ENCODE data around the gene IPMK. TPM values are rescaled to one million over a fixed set of nuclear protein-coding genes. Genes with fewer than 3 reads are reported as not detected.
A peak's percentile ranks its signal among the peaks of the same experiment; 100 is the strongest.

IPMK gene
- total RNA-seq, 1 experiment from 2014 or later = 11.1 TPM

DNA sequence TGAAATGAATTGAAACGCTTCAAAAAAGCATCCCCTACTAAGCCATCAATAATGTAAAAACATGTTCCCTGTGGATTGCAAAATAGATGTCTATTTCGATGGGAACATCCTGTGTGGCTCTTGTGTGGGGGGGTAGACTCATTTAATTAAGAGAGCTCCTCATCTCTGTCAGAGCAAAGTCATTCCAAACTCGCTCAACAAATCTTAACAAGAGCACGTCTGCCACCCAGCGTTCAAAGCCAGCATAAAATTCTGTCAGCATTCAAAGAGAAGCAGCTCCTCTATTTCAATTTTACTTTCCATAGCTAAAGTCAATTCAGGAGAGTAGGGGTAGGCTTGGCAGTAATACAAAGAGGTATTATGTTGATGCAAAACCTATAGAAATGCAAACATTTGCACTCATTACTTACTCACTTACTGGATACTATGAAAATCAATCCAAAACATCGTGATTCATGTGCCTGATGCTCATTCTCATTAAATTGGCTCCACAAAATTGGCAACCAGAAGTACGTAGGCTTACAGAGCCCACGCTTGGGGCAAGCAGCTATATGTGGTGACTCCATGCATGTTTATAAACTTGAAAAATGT, 114.9 kb downstream of the IPMK start:
- H3F3A ChIP-seq (ENCODE audit: insufficient read depth, low read depth) = no peaks in the 10 kb centered on the region
- TF ChIP-seq, protein P1, sequence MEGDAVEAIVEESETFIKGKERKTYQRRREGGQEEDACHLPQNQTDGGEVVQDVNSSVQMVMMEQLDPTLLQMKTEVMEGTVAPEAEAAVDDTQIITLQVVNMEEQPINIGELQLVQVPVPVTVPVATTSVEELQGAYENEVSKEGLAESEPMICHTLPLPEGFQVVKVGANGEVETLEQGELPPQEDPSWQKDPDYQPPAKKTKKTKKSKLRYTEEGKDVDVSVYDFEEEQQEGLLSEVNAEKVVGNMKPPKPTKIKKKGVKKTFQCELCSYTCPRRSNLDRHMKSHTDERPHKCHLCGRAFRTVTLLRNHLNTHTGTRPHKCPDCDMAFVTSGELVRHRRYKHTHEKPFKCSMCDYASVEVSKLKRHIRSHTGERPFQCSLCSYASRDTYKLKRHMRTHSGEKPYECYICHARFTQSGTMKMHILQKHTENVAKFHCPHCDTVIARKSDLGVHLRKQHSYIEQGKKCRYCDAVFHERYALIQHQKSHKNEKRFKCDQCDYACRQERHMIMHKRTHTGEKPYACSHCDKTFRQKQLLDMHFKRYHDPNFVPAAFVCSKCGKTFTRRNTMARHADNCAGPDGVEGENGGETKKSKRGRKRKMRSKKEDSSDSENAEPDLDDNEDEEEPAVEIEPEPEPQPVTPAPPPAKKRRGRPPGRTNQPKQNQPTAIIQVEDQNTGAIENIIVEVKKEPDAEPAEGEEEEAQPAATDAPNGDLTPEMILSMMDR (conservative IDR thresholded peaks at IDR 0.05) = peak; percentile 72
- TF ChIP-seq EZH2 (IDR thresholded peaks at IDR 0.05; ENCODE audit: low read depth) = no peak
- intact Hi-C loops (cut with micrococcal nuclease; ENCODE audit: unreplicated experiment) = loop anchor here (5.0 kb wide), 3 partner anchors 435 to 815 kb away; no protein-coding TSS in a partner anchor
- H3K4me2 ChIP-seq = no peak overlapping the region
- H3K79me2 ChIP-seq (ENCODE audit: low read depth) = no peaks in the 10 kb centered on the region
- no peaks in the 10 kb centered on the region for H3K9me2 ChIP-seq (ENCODE audit: insufficient read depth)
- no peak overlapping the region for H3K4me3 ChIP-seq
- no peaks in the 10 kb centered on the region for H3K4me1 ChIP-seq (replicated peaks; ENCODE audit: insufficient read depth)
- H2AFZ ChIP-seq = no peak overlapping the region
- H3K36me3 ChIP-seq (ENCODE audit: low read depth) = no peaks in the 10 kb centered on the region
- CTCF ChIA-PET = interaction anchor here (1.6 kb wide), 1 partner anchor 139 kb away, joined by 4 read pairs; no protein-coding TSS in a partner anchor
- no TSS peak for BruUV-seq (replicated peaks)
- H4K20me1 ChIP-seq (ENCODE audit: insufficient read depth) = no peaks in the 10 kb centered on the region
- no peak overlapping the region for H3K27ac ChIP-seq
- POLR2A ChIA-PET (ENCODE audit: unreplicated experiment) = no interaction called here
- no peaks in the 10 kb centered on the region for H3K27me3 ChIP-seq (ENCODE audit: insufficient read depth, low read depth)
- DNase-seq = peak in 1 of 2 experiments; percentile 45
- H3K9me3 ChIP-seq (ENCODE audit: insufficient read depth, low read depth) = no peaks in the 10 kb centered on the region

DNA sequence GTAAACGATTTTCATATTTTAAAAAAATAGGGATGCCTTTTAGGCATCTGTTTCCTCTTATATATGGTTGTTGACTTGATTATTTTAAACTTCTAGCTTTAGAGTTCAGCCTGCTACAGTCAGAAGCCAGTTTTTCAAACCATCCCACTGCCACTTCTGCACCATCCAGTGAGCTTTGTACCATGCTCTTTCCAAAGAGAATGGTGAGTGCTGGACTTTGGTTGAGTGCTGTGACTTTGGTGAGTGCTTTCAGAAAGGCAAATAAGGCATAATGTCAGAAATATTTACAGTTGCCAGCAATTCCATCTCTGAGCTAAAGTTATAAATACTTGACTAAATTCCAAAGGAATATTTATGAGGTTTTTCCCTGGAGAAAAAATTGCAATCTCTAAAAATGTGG, 117.4 kb downstream of the IPMK start:
- intact Hi-C loops (cut with micrococcal nuclease; ENCODE audit: unreplicated experiment) = loop anchor here (5.0 kb wide), 3 partner anchors 433 to 813 kb away; no protein-coding TSS in a partner anchor
- POLR2A ChIA-PET (ENCODE audit: unreplicated experiment) = no interaction called here
- H2AFZ ChIP-seq = no peak overlapping the region
- no peaks in the 10 kb centered on the region for H3K79me2 ChIP-seq (ENCODE audit: low read depth)
- no peak overlapping the region for H3K4me2 ChIP-seq
- TF ChIP-seq EZH2 (IDR thresholded peaks at IDR 0.05; ENCODE audit: low read depth) = no peak
- TF ChIP-seq, protein P1 (conservative IDR thresholded peaks at IDR 0.05) = no peak
- no peaks in the 10 kb centered on the region for H3K9me3 ChIP-seq (ENCODE audit: insufficient read depth, low read depth)
- H3K27me3 ChIP-seq (ENCODE audit: insufficient read depth, low read depth) = no peaks in the 10 kb centered on the region
- no peaks in the 10 kb centered on the region for H4K20me1 ChIP-seq (ENCODE audit: insufficient read depth)
- no peaks in the 10 kb centered on the region for H3K36me3 ChIP-seq (ENCODE audit: low read depth)
- no peaks in the 10 kb centered on the region for H3K9me2 ChIP-seq (ENCODE audit: insufficient read depth)
- no peak overlapping the region for H3K4me3 ChIP-seq
- DNase-seq = peak in 1 of 2 experiments; percentile 8
- H3F3A ChIP-seq (ENCODE audit: insufficient read depth, low read depth) = no peaks in the 10 kb centered on the region
- CTCF ChIA-PET = no interaction called here
- no peak overlapping the region for H3K27ac ChIP-seq
- no TSS peak for BruUV-seq (replicated peaks)
- no peaks in the 10 kb centered on the region for H3K4me1 ChIP-seq (replicated peaks; ENCODE audit: insufficient read depth)

DNA sequence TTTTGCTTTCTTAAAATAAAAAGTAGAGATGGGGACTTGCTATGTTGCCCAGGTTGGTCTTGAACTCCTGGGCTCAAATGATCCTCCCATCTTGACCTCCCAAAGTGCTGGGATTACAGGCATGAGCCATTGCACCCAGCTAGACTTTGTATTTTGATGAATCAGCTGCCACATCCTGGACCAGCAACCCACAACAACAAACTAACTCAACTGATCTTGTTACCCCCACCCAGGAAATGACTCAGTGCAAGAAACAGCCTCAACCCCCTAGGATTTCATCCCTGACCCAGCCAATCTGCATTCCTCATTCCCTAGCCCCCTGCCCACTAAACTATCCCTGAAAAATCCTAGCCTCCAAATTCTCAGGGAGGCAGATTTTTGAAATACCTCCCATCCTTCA, 123.8 kb downstream of the IPMK start:
- no peaks in the 10 kb centered on the region for H4K20me1 ChIP-seq (ENCODE audit: insufficient read depth)
- H3K4me2 ChIP-seq = no peak overlapping the region
- no peak for TF ChIP-seq EZH2 (IDR thresholded peaks at IDR 0.05; ENCODE audit: low read depth)
- TF ChIP-seq, protein P1 (conservative IDR thresholded peaks at IDR 0.05) = no peak
- no peaks in the 10 kb centered on the region for H3K9me2 ChIP-seq (ENCODE audit: insufficient read depth)
- intact Hi-C loops (cut with micrococcal nuclease; ENCODE audit: unreplicated experiment) = no loop called here
- ChIA-PET POLR2A (ENCODE audit: unreplicated experiment) (no interaction called here), CTCF (no interaction called here)
- H3K27me3 ChIP-seq (ENCODE audit: insufficient read depth, low read depth) = no peaks in the 10 kb centered on the region
- no TSS peak for BruUV-seq (replicated peaks)
- no peaks in the 10 kb centered on the region for H3K9me3 ChIP-seq (ENCODE audit: insufficient read depth, low read depth)
- no peaks in the 10 kb centered on the region for H3F3A ChIP-seq (ENCODE audit: insufficient read depth, low read depth)
- no peaks in the 10 kb centered on the region for H3K79me2 ChIP-seq (ENCODE audit: low read depth)
- H3K27ac ChIP-seq = no peak overlapping the region
- H3K36me3 ChIP-seq (ENCODE audit: low read depth) = no peaks in the 10 kb centered on the region
- H3K4me1 ChIP-seq (replicated peaks; ENCODE audit: insufficient read depth) = no peaks in the 10 kb centered on the region
- DNase-seq = peak in 1 of 2 experiments; percentile 9
- no peak overlapping the region for H2AFZ ChIP-seq
- no peak overlapping the region for H3K4me3 ChIP-seq

Other genes with a start within 250 kb of the IPMK start
- gene CISD1, start 1.3 kb upstream of the IPMK start, total RNA-seq (2021) = 62.5 and 75.3 TPM in 2 replicates
- gene UBE2D1, start 67.1 kb upstream of the IPMK start, total RNA-seq (2021) = 16.9 and 24.0 TPM in 2 replicates
- gene TFAM, start 117.5 kb upstream of the IPMK start, total RNA-seq (2021) = 80.6 and 87.1 TPM in 2 replicates
- gene BICC1, start 245.0 kb upstream of the IPMK start, total RNA-seq (2021) = not detected in 2 replicates